H1 (cell line): ENCODE data around the gene ITPK1. TPM values are rescaled to one million over a fixed set of nuclear protein-coding genes. Genes with fewer than 3 reads are reported as not detected.
A peak's percentile ranks its signal among the peaks of the same experiment; 100 is the strongest.

Experiments used
- CTCF ChIA-PET: fragments of 300-600 bp; sonication (Branson Sonifier 250); formaldehyde crosslinking; loops from one replicate; lab custom pipeline; 2021; ENCODE audit not compliant: partially characterized antibody; lab: Charles Lee
- POLR2A ChIA-PET: fragments of 300-600 bp; sonication (Branson Sonifier 250); formaldehyde crosslinking; loops from one replicate; lab custom pipeline; 2021; ENCODE audit warnings: inconsistent platforms; ENCODE audit not compliant: partially characterized antibody; lab: Charles Lee
- DNase-seq, 2 experiments: peaks; one replicate each; pipeline versions ENCODE4 v3.0.0 to v3.0.0-alpha.2; 2010 to 2022; ENCODE audit warnings: low spot score in 2 of 2, low read depth in 1 of 2, mixed read lengths in 1 of 2
- FAIRE-seq: peaks from 2 replicates; lab custom pipeline; 2011; peaks lifted over from hg19 to GRCh38; lab: Jason Lieb, UNC
- H2AFZ ChIP-seq: 2 replicates; pipeline ENCODE4 v1.8.1; 2012; ENCODE audit warnings: low read length, inconsistent platforms
- H2AK5ac ChIP-seq: 2 replicates; pipeline ENCODE4 v1.6.1; 2013; ENCODE audit warnings: low read depth, low read length
- H2BK120ac ChIP-seq: replicated peaks from 2 replicates; pipeline ENCODE3; 2013; ENCODE audit warnings: low read depth, low read length, inconsistent platforms
- H2BK12ac ChIP-seq: 2 replicates; pipeline ENCODE4 v1.6.1; 2013; ENCODE audit warnings: low read depth, low read length
- H2BK15ac ChIP-seq: 2 replicates; pipeline ENCODE4 v1.6.1; 2013; ENCODE audit warnings: low read length
- H2BK20ac ChIP-seq: 2 replicates; pipeline ENCODE4 v1.6.1; 2013; ENCODE audit warnings: low read length
- H2BK5ac ChIP-seq: 2 replicates; pipeline ENCODE4 v1.6.1; 2013; ENCODE audit warnings: low read depth, low read length
- H3K14ac ChIP-seq: 2 replicates; pipeline ENCODE4 v1.6.1; 2013; ENCODE audit warnings: inconsistent platforms; ENCODE audit not compliant: insufficient read length
- H3K18ac ChIP-seq: 2 replicates; pipeline ENCODE4 v1.6.1; 2013; ENCODE audit warnings: low read length; ENCODE audit errors: extremely low read depth
- H3K23ac ChIP-seq: 2 replicates; pipeline ENCODE4 v1.6.1; 2013; ENCODE audit warnings: inconsistent platforms; ENCODE audit not compliant: insufficient read length
- H3K23me2 ChIP-seq: 2 replicates; pipeline ENCODE4 v1.6.1; 2013; ENCODE audit warnings: low read depth, low read length
- H3K27ac ChIP-seq: 2 replicates; pipeline ENCODE4 v1.6.1; 2011; ENCODE audit warnings: low read depth, low read length, inconsistent platforms
- H3K27me3 ChIP-seq, 4 experiments: replicated peaks in 1 of 4; 1 replicate in 1 of 4; 2 replicates in 3 of 4; pipeline versions ENCODE4 v1.6.1 to v1.8.1; 2011 to 2013; ENCODE audit warnings: low read length in 3 of 4, mild to moderate bottlenecking in 3 of 4, inconsistent platforms in 2 of 4, mixed read lengths in 2 of 4, moderate library complexity in 1 of 4; ENCODE audit not compliant: control insufficient read depth in 3 of 4, insufficient read depth in 3 of 4; ENCODE audit errors: extremely low read depth in 1 of 4
- H3K36me3 ChIP-seq, 4 experiments: 2 replicates each; pipeline versions ENCODE4 v1.6.1 to v1.8.1; 2011 to 2013; ENCODE audit warnings: mild to moderate bottlenecking in 4 of 4, low read length in 3 of 4, moderate library complexity in 2 of 4, control low read depth in 1 of 4, inconsistent platforms in 1 of 4; ENCODE audit not compliant: insufficient read depth in 4 of 4, control insufficient read depth in 2 of 4
- H3K4ac ChIP-seq: replicated peaks from 2 replicates; pipeline ENCODE3; 2013; ENCODE audit warnings: low read length, low read depth, mixed read lengths, inconsistent platforms; ENCODE audit not compliant: insufficient read length
- H3K4me1 ChIP-seq, 4 experiments: replicated peaks in 1 of 4; 1 replicate in 1 of 4; 2 replicates in 3 of 4; pipeline versions ENCODE4 v1.6.1 to v1.8.1; 2011 to 2013; ENCODE audit warnings: low read length in 3 of 4, inconsistent platforms in 2 of 4, mixed read lengths in 1 of 4; ENCODE audit not compliant: insufficient read depth in 4 of 4, control insufficient read depth in 3 of 4
- H3K4me2 ChIP-seq, 2 experiments: 2 replicates each; pipeline versions ENCODE4 v1.6.1 to v1.8.1; 2011 to 2013; ENCODE audit warnings: low read depth in 2 of 2, low read length in 2 of 2, control low read depth in 1 of 2, inconsistent platforms in 1 of 2, mild to moderate bottlenecking in 1 of 2; ENCODE audit not compliant: insufficient read depth in 1 of 2
- H3K4me3 ChIP-seq, 4 experiments: fragments of 200-600, 300-600 bp in 1 of 4; sonication (generic), shearing (Covaris generic), sonication (Bioruptor Twin) in 1 of 4; 2 replicates each; pipeline versions ENCODE4 v1.5.1 to v1.8.1; 2011 to 2016; ENCODE audit warnings: low read length in 4 of 4, low read depth in 3 of 4, control low read depth in 2 of 4, inconsistent platforms in 2 of 4, mild to moderate bottlenecking in 2 of 4, mixed read lengths in 1 of 4, moderate library complexity in 1 of 4; ENCODE audit not compliant: insufficient read depth in 2 of 4; ENCODE audit errors: extremely low read depth in 1 of 4
- H3K56ac ChIP-seq: replicated peaks from 2 replicates; pipeline ENCODE3; 2013; ENCODE audit warnings: low read depth, mild to moderate bottlenecking, mixed read lengths, low read length, inconsistent platforms; ENCODE audit not compliant: insufficient read length
- H3K79me1 ChIP-seq: 2 replicates; pipeline ENCODE4 v1.6.1; 2013; ENCODE audit warnings: low read depth, low read length, control low read depth
- H3K79me2 ChIP-seq, 2 experiments: 2 replicates each; pipeline versions ENCODE4 v1.6.1 to v1.8.1; 2012 to 2013; ENCODE audit warnings: low read length in 2 of 2, mild to moderate bottlenecking in 2 of 2, inconsistent platforms in 1 of 2; ENCODE audit not compliant: insufficient read depth in 2 of 2, control insufficient read depth in 1 of 2
- H3K9ac ChIP-seq, 4 experiments: replicated peaks in 1 of 4; 1 replicate in 1 of 4; 2 replicates in 3 of 4; pipeline versions ENCODE4 v1.6.1 to v1.8.1; 2011 to 2013; ENCODE audit warnings: low read depth in 3 of 4, low read length in 3 of 4, control low read depth in 2 of 4, mild to moderate bottlenecking in 2 of 4, moderate library complexity in 2 of 4, inconsistent platforms in 1 of 4; ENCODE audit errors: extremely low read depth in 1 of 4
- H3K9me3 ChIP-seq, 2 experiments: 2 replicates each; pipeline versions ENCODE4 v1.6.1 to v1.8.1; 2012 to 2013; ENCODE audit warnings: mild to moderate bottlenecking in 2 of 2, moderate library complexity in 2 of 2, control low read depth in 1 of 2, inconsistent platforms in 1 of 2, low read depth in 1 of 2, low read length in 1 of 2, mixed read lengths in 1 of 2; ENCODE audit not compliant: insufficient read depth in 2 of 2
- H4K20me1 ChIP-seq, 2 experiments: replicated peaks in 1 of 2; 2 replicates each; pipeline versions ENCODE3 to v1.8.1; 2011 to 2013; ENCODE audit warnings: inconsistent platforms in 2 of 2, low read length in 2 of 2, mild to moderate bottlenecking in 1 of 2; ENCODE audit not compliant: insufficient read depth in 2 of 2, control insufficient read depth in 1 of 2
- H4K5ac ChIP-seq: 2 replicates; pipeline ENCODE4 v1.6.1; 2013; ENCODE audit warnings: low read length, low read depth, mixed read lengths, inconsistent platforms; ENCODE audit not compliant: insufficient read length
- H4K8ac ChIP-seq: 2 replicates; pipeline ENCODE4 v1.8.0; 2013; ENCODE audit warnings: mild to moderate bottlenecking, moderate library complexity, low read length, inconsistent platforms; ENCODE audit not compliant: insufficient read depth; ENCODE audit errors: extremely low read depth
- H4K91ac ChIP-seq: replicated peaks from 2 replicates; pipeline ENCODE3; 2013; ENCODE audit warnings: low read length, mixed read lengths, inconsistent platforms; ENCODE audit not compliant: insufficient read length
- BACH1 ChIP-seq: IDR thresholded peaks from 2 replicates; pipeline ENCODE4 v1.6.1; 2012; ENCODE audit warnings: low read length, improper control_type of control experiment
- CTBP2 ChIP-seq: IDR thresholded peaks from 2 replicates; pipeline ENCODE4 v1.7.0; 2011; ENCODE audit warnings: borderline replicate concordance, mild to moderate bottlenecking, moderate library complexity, mixed read lengths, low read length; ENCODE audit not compliant: insufficient read depth, insufficient read length
- EGR1 ChIP-seq: IDR thresholded peaks from 2 replicates; pipeline ENCODE4 v1.6.1; 2011; ENCODE audit warnings: low read depth, low read length, borderline replicate concordance
- GABPA ChIP-seq: IDR thresholded peaks from 2 replicates; pipeline ENCODE4 v1.6.1; 2011; ENCODE audit warnings: mild to moderate bottlenecking, low read length, moderate library complexity, borderline replicate concordance; ENCODE audit not compliant: insufficient read depth
- HDAC2 ChIP-seq, 2 experiments: fragments of 300-600 bp in 1 of 2; sonication (generic) in 1 of 2; IDR thresholded peaks; 2 replicates each; pipeline ENCODE4 v1.6.1; 2011 to 2012; ENCODE audit warnings: low read depth in 2 of 2, low read length in 2 of 2, mild to moderate bottlenecking in 2 of 2, moderate library complexity in 2 of 2, borderline replicate concordance in 1 of 2, inconsistent platforms in 1 of 2
- NANOG ChIP-seq: IDR thresholded peaks from 2 replicates; pipeline ENCODE4 v1.6.1; 2011; ENCODE audit warnings: low read length, low read depth, mild to moderate bottlenecking, inconsistent platforms; ENCODE audit not compliant: insufficient read depth, poor library complexity, severe bottlenecking
- SP1 ChIP-seq: IDR thresholded peaks from 2 replicates; pipeline ENCODE4 v1.6.1; 2011; ENCODE audit warnings: low read depth, low read length
- SRF ChIP-seq: IDR thresholded peaks from 2 replicates; pipeline ENCODE4 v1.6.1; 2011; ENCODE audit warnings: mild to moderate bottlenecking, low read depth, low read length, moderate library complexity
- SUZ12 ChIP-seq: fragments of 200-600 bp; sonication (generic); IDR thresholded peaks from 2 replicates; pipeline ENCODE4 v1.6.1; 2012; ENCODE audit warnings: mild to moderate bottlenecking, inconsistent platforms, low read length, moderate library complexity, mixed read lengths
- WGBS, 2 experiments: shearing (Covaris generic) in 1 of 2; methylation state at CpG; one replicate each; pipeline versions ENCODE4 v1.1.6 to v1.1.7; 2013 to 2015; ENCODE audit warnings: low lambda C conversion rate in 2 of 2, mixed read lengths in 2 of 2, inconsistent platforms in 1 of 2, low coverage in 1 of 2, missing lambda C conversion rate in 1 of 2; ENCODE audit not compliant: insufficient replicate concordance in 2 of 2, insufficient coverage in 1 of 2, insufficient read length in 1 of 2; ENCODE audit errors: extremely low coverage in 1 of 2, missing lambda C conversion rate in 1 of 2; 5-methylcytosine and 5-hydroxymethylcytosine counted together
- polyA plus RNA-seq, 7 experiments: library from polyadenylated mRNA; depleted of rRNA in 3 of 7; stranded (reverse) in 5 of 7; unstranded in 2 of 7; fragments of >200 nt in 5 of 7; fragments of 200-250 nt in 2 of 7; gene quantifications; 1 replicate in 5 of 7; 2 replicates in 1 of 7; 4 replicates in 1 of 7; pipeline versions ENCODE4 v1.2.1 to v1.2.3, GENCODE V29; 2011 to 2013; ENCODE audit warnings: missing spikeins in 2 of 7, mixed read lengths in 2 of 7
- total RNA-seq: library from RNA; stranded (reverse); fragmentation: NEBNext Ultra II Directional; extraction: Animal tissue kit (Norgen Biotek cat#: 25700); gene quantifications from 2 replicates; pipeline ENCODE4 v1.2.1, GENCODE V29; 2021
- TF ChIP-seq, protein P1 (sequence below): IDR thresholded peaks from 2 replicates; pipeline ENCODE4 v1.6.1; 2012; ENCODE audit warnings: low read length, inconsistent platforms

Gene ITPK1
- total and polyA plus RNA-seq, 2 of the 8 experiments (the other 6 are each of a cell fraction or from before 2014, with no cell fraction given): 108 to 143 TPM

DNA sequence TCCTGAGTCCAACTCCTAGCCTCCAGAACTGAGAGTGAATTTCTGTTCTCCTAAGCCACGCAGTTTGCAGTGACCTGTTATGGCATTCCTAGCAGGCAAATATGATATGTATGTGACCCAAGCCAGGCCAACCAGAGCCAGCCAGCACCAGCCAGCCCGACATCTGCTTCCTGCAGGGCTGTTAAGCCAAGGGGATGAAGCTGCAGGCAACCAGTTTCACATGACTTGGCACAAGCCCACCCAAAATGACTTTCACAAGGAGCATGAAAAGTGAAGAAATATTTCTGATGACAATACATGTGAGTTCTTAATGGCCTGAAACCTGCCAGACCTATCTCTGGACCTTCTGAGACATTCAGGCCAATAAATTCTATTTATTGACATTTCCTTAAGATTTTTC, 68.1 kb downstream of the ITPK1 start:
- CTCF ChIA-PET: interaction anchor here (0.7 to 1.8 kb wide), 10 partner anchors 13 to 131 kb away, joined by 3 to 8 read pairs (median 4); no protein-coding TSS in a partner anchor
- POLR2A ChIA-PET: interaction anchor here (1.1 kb wide), 1 partner anchor 10 kb away, joined by 3 read pairs; no protein-coding TSS in a partner anchor
- Histone ChIP-seq H4K5ac (no peak overlapping the region), H2AFZ (no peak overlapping the region), H3K36me3 (no peaks in the 10 kb centered on the region), H4K20me1 (peaks cover 3 to 8% of the 10 kb centered on the region in 2 experiments), H3K56ac (no peak overlapping the region), H3K4me3 (no peak overlapping the region), H3K23me2 (no peaks in the 10 kb centered on the region), H3K79me1 (peaks cover 6% of the 10 kb centered on the region), H3K9ac (no peak overlapping the region), H2BK120ac (no peak overlapping the region), H4K91ac (no peak overlapping the region), H3K27ac (no peak overlapping the region), H3K79me2 (peaks cover 0 to 80% of the 10 kb centered on the region in 2 experiments; a peak in 2 of 4 replicates), H3K9me3 (no peaks in the 10 kb centered on the region), H2BK15ac (no peak overlapping the region), H3K23ac (no peak overlapping the region), H3K4me1 (peaks cover 9 to 65% (median 52%) of the 10 kb centered on the region in 4 experiments), H4K8ac (no peak overlapping the region), H3K27me3 (no peaks in the 10 kb centered on the region), H2BK20ac (no peak overlapping the region), H2AK5ac (peak overlapping the region; percentile 88), H2BK12ac (no peak overlapping the region), H3K4me2 (no peak overlapping the region), H3K18ac (no peak overlapping the region), H3K4ac (no peak overlapping the region), H3K14ac (no peak overlapping the region), H2BK5ac (no peak overlapping the region)
- FAIRE-seq (no peak), DNase-seq (no peak)
- 92% methylated on average over 2 of the region's 2 CpGs; no CpG with 5 or more reads in 1 of the 2 experiments for WGBS, 2 experiments
- TF ChIP-seq, protein P1, sequence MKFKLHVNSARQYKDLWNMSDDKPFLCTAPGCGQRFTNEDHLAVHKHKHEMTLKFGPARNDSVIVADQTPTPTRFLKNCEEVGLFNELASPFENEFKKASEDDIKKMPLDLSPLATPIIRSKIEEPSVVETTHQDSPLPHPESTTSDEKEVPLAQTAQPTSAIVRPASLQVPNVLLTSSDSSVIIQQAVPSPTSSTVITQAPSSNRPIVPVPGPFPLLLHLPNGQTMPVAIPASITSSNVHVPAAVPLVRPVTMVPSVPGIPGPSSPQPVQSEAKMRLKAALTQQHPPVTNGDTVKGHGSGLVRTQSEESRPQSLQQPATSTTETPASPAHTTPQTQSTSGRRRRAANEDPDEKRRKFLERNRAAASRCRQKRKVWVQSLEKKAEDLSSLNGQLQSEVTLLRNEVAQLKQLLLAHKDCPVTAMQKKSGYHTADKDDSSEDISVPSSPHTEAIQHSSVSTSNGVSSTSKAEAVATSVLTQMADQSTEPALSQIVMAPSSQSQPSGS: no peak
- TF ChIP-seq NANOG (no peak), SP1 (no peak), CTBP2 (no peak), GABPA (no peak), BACH1 (no peak), EGR1 (no peak), SRF (no peak), SUZ12 (no peak), HDAC2 (IDR thresholded peaks at IDR 0.05; ENCODE audit: borderline replicate concordance in 1 of 2, low read depth in 2 of 2, low read length in 2 of 2) (no peak)
